Measurements from ENCODE around the gene KDR.

KDR gene

DNA sequence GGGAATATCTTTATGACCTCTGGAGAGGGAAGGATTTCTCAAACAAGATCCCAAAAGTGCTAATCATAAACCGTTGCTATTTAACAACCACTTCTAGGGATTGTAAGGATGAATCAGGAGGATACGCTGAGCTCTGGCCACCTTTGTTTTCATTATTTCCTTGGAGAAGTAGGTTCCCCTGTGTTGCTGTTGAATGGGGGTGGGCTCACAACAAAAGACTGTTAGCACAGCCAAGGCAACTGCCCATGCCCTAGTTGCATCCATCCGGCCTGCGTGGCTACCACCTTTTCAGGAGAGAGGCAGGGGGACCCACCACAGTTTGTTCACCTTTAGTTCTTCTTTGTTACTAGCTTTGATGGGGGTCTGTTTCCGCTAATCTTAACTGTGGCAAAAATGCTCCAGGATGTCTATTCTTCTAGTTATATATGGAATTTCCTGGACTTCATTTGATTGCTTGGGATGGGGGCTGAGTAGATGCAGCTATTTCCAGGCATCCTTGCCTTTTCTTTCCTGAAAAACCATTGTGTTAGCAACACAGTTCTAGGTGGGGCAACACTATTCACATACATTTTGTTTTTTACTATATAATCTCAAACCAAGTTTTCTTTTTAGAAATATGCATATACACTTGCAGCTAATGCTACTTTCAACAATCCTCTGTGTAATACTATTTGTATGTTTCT, 95.4 kb downstream of the KDR start:
- DNase-seq (ENCODE audit: low read depth) = no peak

- no peak for DNase-seq (ENCODE audit: low read depth)
These were observed 96.1 kb downstream of the KDR start for GRCh38 chr4:55029321-55029720.
